HepG2 (cell line): ENCODE measurements around the gene CRY1. TPM values are rescaled to one million over a fixed set of nuclear protein-coding genes. Genes with fewer than 3 reads are reported as not detected.

ENCODE experiments used
- ATAC-seq: fragments of 200-7000 bp; cut with Tn5 transposase; 3 replicates; pipeline ENCODE4 v1.9.1; 2020; ENCODE audit warnings: mild to moderate bottlenecking, moderate library complexity
- BruUV-seq: library from RNA; stranded (reverse); fragments of 400-500 nt; replicated peaks from 2 replicates; lab custom pipeline; 2021; lab: Mats Ljungman, UMichigan
- CTCF ChIA-PET: fragments of 300-600 bp; formaldehyde crosslinking; extraction: SDS; loops from one replicate; lab custom pipeline; 2021; ENCODE audit warnings: low total read pairs, inconsistent platforms, low intra/inter-chr PET ratio; lab: Yijun Ruan, JAX
- POLR2A ChIA-PET: fragments of 350-600 bp; sonication (Branson Sonifier 250); formaldehyde crosslinking; loops from one replicate; lab custom pipeline; 2020; ENCODE audit warnings: antibody characterized with exemption, inconsistent platforms; lab: Yijun Ruan, JAX
- DNase-seq: peaks from one replicate; pipeline ENCODE4 v3.0.0-alpha.2; 2015; ENCODE audit warnings: low spot score
- FAIRE-seq: peaks from 3 replicates; lab custom pipeline; 2011; peaks lifted over from hg19 to GRCh38; lab: Jason Lieb, UNC
- H2AFZ ChIP-seq: one replicate; pipeline ENCODE4 v1.6.1; 2011; ENCODE audit warnings: low read length, inconsistent platforms
- H3K27ac ChIP-seq: fragments of 300-600 bp; 3 replicates; pipeline ENCODE4 v1.8.0; 2011; ENCODE audit warnings: mixed run types, mild to moderate bottlenecking, mixed read lengths, low read length, inconsistent platforms; ENCODE audit not compliant: insufficient read depth; ENCODE audit errors: extremely low read length
- H3K27me3 ChIP-seq, 2 experiments: fragments of 200-600 bp in 1 of 2; 2 replicates in 1 of 2; 3 replicates in 1 of 2; pipeline versions ENCODE4 v1.6.0 to v1.8.0; 2011; ENCODE audit warnings: low read length in 2 of 2, mild to moderate bottlenecking in 2 of 2, moderate library complexity in 2 of 2, inconsistent platforms in 1 of 2; ENCODE audit not compliant: insufficient read depth in 2 of 2, control insufficient read depth in 1 of 2
- H3K36me3 ChIP-seq, 2 experiments: fragments of 200-600 bp in 1 of 2; replicated peaks in 1 of 2; 2 replicates in 1 of 2; 3 replicates in 1 of 2; pipeline versions ENCODE4 v1.5.1 to v1.8.0; 2011; ENCODE audit warnings: low read length in 2 of 2, inconsistent platforms in 1 of 2; ENCODE audit not compliant: insufficient read depth in 2 of 2, control insufficient read depth in 1 of 2
- H3K4me1 ChIP-seq: 2 replicates; pipeline ENCODE4 v1.5.1; 2012; ENCODE audit warnings: low read length, inconsistent platforms; ENCODE audit not compliant: insufficient read depth
- H3K4me2 ChIP-seq: 2 replicates; pipeline ENCODE4 v1.6.0; 2011; ENCODE audit warnings: low read depth, low read length, inconsistent platforms
- H3K4me3 ChIP-seq, 3 experiments: fragments of 200-600 bp in 1 of 3; sonication (generic), shearing (Covaris generic) in 1 of 3; replicated peaks in 1 of 3; 2 replicates each; pipeline ENCODE4 v1.5.1; 2011 to 2016; ENCODE audit warnings: low read length in 3 of 3, inconsistent platforms in 2 of 3, low read depth in 2 of 3, mild to moderate bottlenecking in 2 of 3, control low read depth in 1 of 3, mixed read lengths in 1 of 3; ENCODE audit not compliant: insufficient read depth in 1 of 3
- H3K79me2 ChIP-seq: one replicate; pipeline ENCODE4 v1.6.1; 2011; ENCODE audit warnings: low read length, inconsistent platforms; ENCODE audit not compliant: insufficient read depth
- H3K9ac ChIP-seq: 2 replicates; pipeline ENCODE4 v1.6.0; 2011; ENCODE audit warnings: mild to moderate bottlenecking, low read depth, low read length, inconsistent platforms; ENCODE audit not compliant: insufficient read depth
- H3K9me3 ChIP-seq: 2 replicates; pipeline ENCODE4 v1.5.1; 2012; ENCODE audit warnings: mild to moderate bottlenecking, low read length
- H4K20me1 ChIP-seq: 2 replicates; pipeline ENCODE4 v1.6.0; 2011; ENCODE audit warnings: inconsistent platforms, mild to moderate bottlenecking, low read length, moderate library complexity; ENCODE audit not compliant: insufficient read depth
- FOXC1 ChIP-seq: sonication (generic); formaldehyde crosslinking; IDR thresholded peaks from 2 replicates; pipeline ENCODE4 v1.8.0; 2022; ENCODE audit warnings: mild to moderate bottlenecking, missing genetic modification reagents, borderline replicate concordance
- SALL1 ChIP-seq: sonication (generic); formaldehyde crosslinking; IDR thresholded peaks from 2 replicates; pipeline ENCODE4 v1.8.0; 2022; ENCODE audit warnings: mild to moderate bottlenecking, missing genetic modification reagents
- SOX6 ChIP-seq, 2 experiments: fragments of 450-650 bp in 1 of 2; sonication (generic) in 1 of 2; formaldehyde crosslinking in 1 of 2; IDR thresholded peaks; 2 replicates each; pipeline versions ENCODE4 v1.4.0 to v1.6.1; 2017 to 2020; ENCODE audit warnings: antibody characterized with exemption in 1 of 2, mild to moderate bottlenecking in 1 of 2, missing genetic modification reagents in 1 of 2
- STAT5B ChIP-seq: sonication (generic); formaldehyde crosslinking; IDR thresholded peaks from 2 replicates; pipeline ENCODE4 v1.4.0; 2020; ENCODE audit warnings: missing genetic modification reagents
- SYNCRIP ChIP-seq: fragments of 200-400 bp; formaldehyde crosslinking; IDR thresholded peaks from 2 replicates; pipeline ENCODE4 v1.6.1; 2018; ENCODE audit warnings: mild to moderate bottlenecking, low read depth, low read length; ENCODE audit not compliant: insufficient read depth
- ZFYVE20 ChIP-seq: sonication (generic); formaldehyde crosslinking; IDR thresholded peaks from 2 replicates; pipeline ENCODE4 v1.8.0; 2023; ENCODE audit warnings: low read depth, mild to moderate bottlenecking, moderate library complexity, missing genetic modification reagents, borderline replicate concordance
- ZNF124 ChIP-seq: sonication (generic); formaldehyde crosslinking; IDR thresholded peaks from 2 replicates; pipeline ENCODE4 v1.4.0; 2020; ENCODE audit warnings: missing genetic modification reagents
- ZNF781 ChIP-seq: sonication (generic); formaldehyde crosslinking; IDR thresholded peaks from 2 replicates; pipeline ENCODE4 v1.5.1; 2020; ENCODE audit warnings: borderline replicate concordance, mild to moderate bottlenecking, missing genetic modification reagents; ENCODE audit errors: not compliant biosample characterization
- WGBS: methylation state at CpG from one replicate; pipeline ENCODE4 v1.1.6; 2017; ENCODE audit warnings: low lambda C conversion rate; 5-methylcytosine and 5-hydroxymethylcytosine counted together
- in situ Hi-C: cut with HindIII; loops from 2 replicates; pipeline ENCODE4 v1.10.0; 2017; ENCODE audit warnings: low pct_unique_long_range_greater_than_20kb; ENCODE audit not compliant: extremely low pct_ligation_motif_present
- intact Hi-C: fragments of 100-400 bp; cut with micrococcal nuclease; formaldehyde crosslinking; loops from one replicate; pipeline ENCODE4 v1.10.0; 2022; ENCODE audit not compliant: unreplicated experiment
- polyA plus RNA-seq, 8 experiments: library from polyadenylated mRNA; depleted of rRNA in 3 of 8; stranded (reverse) in 7 of 8; unstranded in 1 of 8; fragments of >200 nt; fragmentation: Illumina TruSeq in 4 of 8; extraction: Trizol in 4 of 8; gene quantifications; 2 replicates each; pipeline versions ENCODE4 v1.2.1 to v1.2.3, GENCODE V29; 2011 to 2016; ENCODE audit warnings: low read depth in 4 of 8, missing spikeins in 1 of 8, mixed read lengths in 1 of 8; ENCODE audit not compliant: insufficient read depth in 1 of 8
- total RNA-seq, 5 experiments: library from RNA; depleted of rRNA; stranded (reverse); fragments of >200 nt; fragmentation: Illumina TruSeq; extraction: Trizol; gene quantifications; 2 replicates each; pipeline ENCODE4 v1.2.3, GENCODE V29; 2016; ENCODE audit warnings: low read depth in 1 of 5
- TF ChIP-seq, protein P1 (sequence below), 2 experiments: sonication (generic) in 1 of 2; formaldehyde crosslinking in 1 of 2; IDR thresholded peaks; 2 replicates each; pipeline versions ENCODE4 v1.5.1 to v1.6.1; 2011 to 2020; ENCODE audit warnings: borderline replicate concordance in 1 of 2, low read depth in 1 of 2, low read length in 1 of 2, mild to moderate bottlenecking in 1 of 2, missing genetic modification reagents in 1 of 2, moderate library complexity in 1 of 2
- TF ChIP-seq, protein P2 (sequence below): sonication (generic); formaldehyde crosslinking; IDR thresholded peaks from 2 replicates; pipeline ENCODE4 v1.9.0; 2021; ENCODE audit warnings: missing genetic modification reagents, mild to moderate bottlenecking, borderline replicate concordance
- TF ChIP-seq, protein P3 (sequence below): sonication (generic); formaldehyde crosslinking; IDR thresholded peaks from 2 replicates; pipeline ENCODE4 v1.5.1; 2020; ENCODE audit warnings: mild to moderate bottlenecking, missing genetic modification reagents, moderate library complexity
- TF ChIP-seq, protein P4 (sequence below): sonication (generic); formaldehyde crosslinking; IDR thresholded peaks from 2 replicates; pipeline ENCODE4 v1.5.0; 2020; ENCODE audit warnings: mild to moderate bottlenecking, missing genetic modification reagents

Gene CRY1
- total and polyA plus RNA-seq, 2 of the 13 experiments (the other 11 are each of a cell fraction or from before 2014, with no cell fraction given): 11.4 to 13.9 TPM

GRCh38 chr12:106945261-106945851 is 148.0 kb downstream of the CRY1 start:
- Histone ChIP-seq H3K4me2 (no peak overlapping the region), H2AFZ (no peak overlapping the region), H3K27me3 (peaks cover 0 to 6% of the 10 kb centered on the region in 2 experiments; a peak in 1 of 5 replicates), H4K20me1 (no peaks in the 10 kb centered on the region), H3K4me3 (no peak overlapping the region), H3K4me1 (peaks cover 12% of the 10 kb centered on the region), H3K36me3 (no peaks in the 10 kb centered on the region), H3K79me2 (no peaks in the 10 kb centered on the region), H3K27ac (no peak overlapping the region), H3K9me3 (peaks cover 19% of the 10 kb centered on the region), H3K9ac (no peak overlapping the region)
- FAIRE-seq: no peak
- no peak for ATAC-seq
- BruUV-seq: no TSS peak
- ChIA-PET CTCF (no interaction called here), POLR2A (no interaction called here)
- in situ Hi-C loops: no loop called here
- no peak for DNase-seq
- 4% methylated on average over 1 of the region's 1 CpG for WGBS
- intact Hi-C loops: no loop called here
- TF ChIP-seq FOXC1 (CRISPR knock-in tag) (no peak), ZNF781 (CRISPR knock-in tag) (no peak), SALL1 (no peak), ZNF124 (CRISPR knock-in tag) (no peak), SYNCRIP (no peak), ZFYVE20 (CRISPR knock-in tag) (no peak), STAT5B (CRISPR knock-in tag) (no peak), SOX6 (IDR thresholded peaks at IDR 0.05) (no peak), SOX6 (CRISPR knock-in tag; IDR thresholded peaks at IDR 0.05) (no peak)
- TF ChIP-seq, protein P1, sequence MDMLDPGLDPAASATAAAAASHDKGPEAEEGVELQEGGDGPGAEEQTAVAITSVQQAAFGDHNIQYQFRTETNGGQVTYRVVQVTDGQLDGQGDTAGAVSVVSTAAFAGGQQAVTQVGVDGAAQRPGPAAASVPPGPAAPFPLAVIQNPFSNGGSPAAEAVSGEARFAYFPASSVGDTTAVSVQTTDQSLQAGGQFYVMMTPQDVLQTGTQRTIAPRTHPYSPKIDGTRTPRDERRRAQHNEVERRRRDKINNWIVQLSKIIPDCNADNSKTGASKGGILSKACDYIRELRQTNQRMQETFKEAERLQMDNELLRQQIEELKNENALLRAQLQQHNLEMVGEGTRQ (IDR thresholded peaks at IDR 0.05; ENCODE audit: low read depth, low read length): no peak
- TF ChIP-seq, protein P1 (CRISPR knock-in tag; IDR thresholded peaks at IDR 0.05; ENCODE audit: borderline replicate concordance): no peak
- TF ChIP-seq, protein P2, sequence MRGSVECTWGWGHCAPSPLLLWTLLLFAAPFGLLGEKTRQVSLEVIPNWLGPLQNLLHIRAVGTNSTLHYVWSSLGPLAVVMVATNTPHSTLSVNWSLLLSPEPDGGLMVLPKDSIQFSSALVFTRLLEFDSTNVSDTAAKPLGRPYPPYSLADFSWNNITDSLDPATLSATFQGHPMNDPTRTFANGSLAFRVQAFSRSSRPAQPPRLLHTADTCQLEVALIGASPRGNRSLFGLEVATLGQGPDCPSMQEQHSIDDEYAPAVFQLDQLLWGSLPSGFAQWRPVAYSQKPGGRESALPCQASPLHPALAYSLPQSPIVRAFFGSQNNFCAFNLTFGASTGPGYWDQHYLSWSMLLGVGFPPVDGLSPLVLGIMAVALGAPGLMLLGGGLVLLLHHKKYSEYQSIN (CRISPR knock-in tag): no peak
- TF ChIP-seq, protein P3, sequence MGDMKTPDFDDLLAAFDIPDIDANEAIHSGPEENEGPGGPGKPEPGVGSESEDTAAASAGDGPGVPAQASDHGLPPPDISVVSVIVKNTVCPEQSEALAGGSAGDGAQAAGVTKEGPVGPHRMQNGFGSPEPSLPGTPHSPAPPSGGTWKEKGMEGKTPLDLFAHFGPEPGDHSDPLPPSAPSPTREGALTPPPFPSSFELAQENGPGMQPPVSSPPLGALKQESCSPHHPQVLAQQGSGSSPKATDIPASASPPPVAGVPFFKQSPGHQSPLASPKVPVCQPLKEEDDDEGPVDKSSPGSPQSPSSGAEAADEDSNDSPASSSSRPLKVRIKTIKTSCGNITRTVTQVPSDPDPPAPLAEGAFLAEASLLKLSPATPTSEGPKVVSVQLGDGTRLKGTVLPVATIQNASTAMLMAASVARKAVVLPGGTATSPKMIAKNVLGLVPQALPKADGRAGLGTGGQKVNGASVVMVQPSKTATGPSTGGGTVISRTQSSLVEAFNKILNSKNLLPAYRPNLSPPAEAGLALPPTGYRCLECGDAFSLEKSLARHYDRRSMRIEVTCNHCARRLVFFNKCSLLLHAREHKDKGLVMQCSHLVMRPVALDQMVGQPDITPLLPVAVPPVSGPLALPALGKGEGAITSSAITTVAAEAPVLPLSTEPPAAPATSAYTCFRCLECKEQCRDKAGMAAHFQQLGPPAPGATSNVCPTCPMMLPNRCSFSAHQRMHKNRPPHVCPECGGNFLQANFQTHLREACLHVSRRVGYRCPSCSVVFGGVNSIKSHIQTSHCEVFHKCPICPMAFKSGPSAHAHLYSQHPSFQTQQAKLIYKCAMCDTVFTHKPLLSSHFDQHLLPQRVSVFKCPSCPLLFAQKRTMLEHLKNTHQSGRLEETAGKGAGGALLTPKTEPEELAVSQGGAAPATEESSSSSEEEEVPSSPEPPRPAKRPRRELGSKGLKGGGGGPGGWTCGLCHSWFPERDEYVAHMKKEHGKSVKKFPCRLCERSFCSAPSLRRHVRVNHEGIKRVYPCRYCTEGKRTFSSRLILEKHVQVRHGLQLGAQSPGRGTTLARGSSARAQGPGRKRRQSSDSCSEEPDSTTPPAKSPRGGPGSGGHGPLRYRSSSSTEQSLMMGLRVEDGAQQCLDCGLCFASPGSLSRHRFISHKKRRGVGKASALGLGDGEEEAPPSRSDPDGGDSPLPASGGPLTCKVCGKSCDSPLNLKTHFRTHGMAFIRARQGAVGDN (CRISPR knock-in tag): no peak
- TF ChIP-seq, protein P4, sequence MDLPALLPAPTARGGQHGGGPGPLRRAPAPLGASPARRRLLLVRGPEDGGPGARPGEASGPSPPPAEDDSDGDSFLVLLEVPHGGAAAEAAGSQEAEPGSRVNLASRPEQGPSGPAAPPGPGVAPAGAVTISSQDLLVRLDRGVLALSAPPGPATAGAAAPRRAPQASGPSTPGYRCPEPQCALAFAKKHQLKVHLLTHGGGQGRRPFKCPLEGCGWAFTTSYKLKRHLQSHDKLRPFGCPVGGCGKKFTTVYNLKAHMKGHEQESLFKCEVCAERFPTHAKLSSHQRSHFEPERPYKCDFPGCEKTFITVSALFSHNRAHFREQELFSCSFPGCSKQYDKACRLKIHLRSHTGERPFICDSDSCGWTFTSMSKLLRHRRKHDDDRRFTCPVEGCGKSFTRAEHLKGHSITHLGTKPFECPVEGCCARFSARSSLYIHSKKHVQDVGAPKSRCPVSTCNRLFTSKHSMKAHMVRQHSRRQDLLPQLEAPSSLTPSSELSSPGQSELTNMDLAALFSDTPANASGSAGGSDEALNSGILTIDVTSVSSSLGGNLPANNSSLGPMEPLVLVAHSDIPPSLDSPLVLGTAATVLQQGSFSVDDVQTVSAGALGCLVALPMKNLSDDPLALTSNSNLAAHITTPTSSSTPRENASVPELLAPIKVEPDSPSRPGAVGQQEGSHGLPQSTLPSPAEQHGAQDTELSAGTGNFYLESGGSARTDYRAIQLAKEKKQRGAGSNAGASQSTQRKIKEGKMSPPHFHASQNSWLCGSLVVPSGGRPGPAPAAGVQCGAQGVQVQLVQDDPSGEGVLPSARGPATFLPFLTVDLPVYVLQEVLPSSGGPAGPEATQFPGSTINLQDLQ (CRISPR knock-in tag): no peak
